Stimulated activated CD8-positive, alpha-beta memory T cell treated with anti-CD3 and anti-CD28 coated beads, Interleukin-2, amount 100 ng/mL, for 48 hours (primary cell): ENCODE measurements around the gene MEX3A.
"Not testable (repeated sequence)": the region's sequence is repeated elsewhere in the genome, so short reads cannot be mapped to it uniquely, and the experiment has no call there.

Experiments used
- DNase-seq, 2 donors: peaks; one replicate each; pipeline ENCODE4 v3.0.0-alpha.2; 2020; ENCODE audit warnings: low read depth in 2 of 2

MEX3A gene

GRCh38 chr1:156118177-156118868 lies 36.1 kb upstream of the MEX3A start:
- DNase-seq: no peak

GRCh38 chr1:156117414-156118176 lies 35.3 kb upstream of the MEX3A start:
- DNase-seq: no peak

- DNase-seq: not testable (repeated sequence)
Measured at GRCh38 chr1:156116731-156117130, 34.5 kb upstream of the MEX3A start.

GRCh38 chr1:156115514-156116374 lies 33.5 kb upstream of the MEX3A start:
- no peak for DNase-seq

GRCh38 chr1:156114919-156115513 lies 32.8 kb upstream of the MEX3A start:
- no peak for DNase-seq

GRCh38 chr1:156114101-156114918 lies 32.0 kb upstream of the MEX3A start, which contains the start of gene LMNA:
TSS of gene LMNA (plus strand) at chr1:156114711. CDS start at chr1:156114919, 208 bp downstream.
- peak; percentile 72 to 73 for DNase-seq

- no peak for DNase-seq
Measured at GRCh38 chr1:156113282-156113950, 31.2 kb upstream of the MEX3A start.

GRCh38 chr1:156112276-156113137 lies 30.2 kb upstream of the MEX3A start:
- no peak for DNase-seq

GRCh38 chr1:156111355-156111962 lies 29.2 kb upstream of the MEX3A start:
- no peak for DNase-seq

- DNase-seq: no peak
Measured at GRCh38 chr1:156110252-156110651, 28.0 kb upstream of the MEX3A start.

- no peak for DNase-seq
Measured at GRCh38 chr1:156108664-156109241, 26.5 kb upstream of the MEX3A start.

- DNase-seq: no peak
Measured at GRCh38 chr1:156108057-156108456, 25.8 kb upstream of the MEX3A start.

GRCh38 chr1:156106624-156107488 lies 24.6 kb upstream of the MEX3A start:
- no peak for DNase-seq

GRCh38 chr1:156104861-156105832 lies 22.9 kb upstream of the MEX3A start:
- DNase-seq: no peak

GRCh38 chr1:156104065-156104810 lies 22.0 kb upstream of the MEX3A start:
- no peak for DNase-seq

- no peak for DNase-seq
Measured at GRCh38 chr1:156103521-156103947, 21.3 kb upstream of the MEX3A start.
